ENCODE measurements around the gene CD163L1.

The CD163L1 gene

GRCh38 chr12:7321624-7322023, 122.3 kb downstream of the CD163L1 start:
- FAIRE-seq: no peak

- no peak for FAIRE-seq
Observed at GRCh38 chr12:7319930-7320329, 124.0 kb downstream of the CD163L1 start.

GRCh38 chr12:7310070-7310469, 133.9 kb downstream of the CD163L1 start:
- no peak for FAIRE-seq
